Astrocyte of the cerebellum (primary cell): ENCODE measurements around the gene GLIPR1L2.

Source experiments
- DNase-seq: peaks from one replicate; pipeline ENCODE4 v3.0.0-alpha.2; 2011; ENCODE audit warnings: low read depth
- H3K4me3 ChIP-seq: 2 replicates; pipeline ENCODE4 v1.5.1; 2011; ENCODE audit warnings: mild to moderate bottlenecking, low read depth, low read length, moderate library complexity
- CTCF ChIP-seq: IDR thresholded peaks from 2 replicates; pipeline ENCODE4 v1.5.1; 2012; ENCODE audit warnings: low read length, low read depth, moderate library complexity, mild to moderate bottlenecking; ENCODE audit errors: missing control alignments
- in situ Hi-C: cut with HindIII; loops from 2 replicates; pipeline ENCODE4 v1.10.0; 2017; ENCODE audit warnings: low sequenced_read_pairs

The GLIPR1L2 gene

DNA sequence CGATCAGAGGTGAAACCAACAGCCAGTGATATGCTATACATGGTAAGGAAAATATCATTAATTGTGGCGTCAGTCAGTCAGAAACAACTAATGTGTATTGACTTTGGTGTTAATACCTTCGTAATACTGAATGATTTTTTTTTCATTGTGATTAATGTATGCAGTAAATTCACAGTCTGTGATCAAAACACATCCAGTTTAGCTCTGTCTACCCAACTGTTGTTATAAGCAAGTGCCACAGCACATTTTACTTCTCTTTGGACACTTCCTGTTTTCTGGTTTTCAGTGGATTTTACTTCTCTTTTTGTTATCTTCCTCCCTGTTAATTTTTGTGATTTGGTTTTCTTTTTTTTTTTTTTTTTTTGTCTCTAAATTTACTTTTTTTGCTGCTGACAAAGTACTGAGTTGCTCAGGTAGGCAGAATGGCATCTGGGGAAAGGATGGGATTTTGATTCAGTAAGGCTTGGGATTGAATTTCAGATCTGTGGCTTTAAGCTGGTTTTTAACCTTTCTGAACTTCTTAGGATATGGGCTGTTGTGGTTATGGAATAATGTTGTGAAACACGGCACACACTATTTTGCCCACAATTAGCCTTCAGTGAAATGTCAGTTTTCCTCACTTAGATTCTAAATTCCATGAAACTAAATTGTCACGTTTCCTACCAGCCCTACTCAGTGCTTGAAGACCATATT is 90.3 kb downstream of the GLIPR1L2 start:
- no peak for DNase-seq
- peak overlapping the region; percentile 60 for H3K4me3 ChIP-seq
- in situ Hi-C loops: loop anchor here (25.0 kb wide), 1 partner anchor 794 kb away; no protein-coding TSS in a partner anchor
- TF ChIP-seq CTCF: no peak

DNA sequence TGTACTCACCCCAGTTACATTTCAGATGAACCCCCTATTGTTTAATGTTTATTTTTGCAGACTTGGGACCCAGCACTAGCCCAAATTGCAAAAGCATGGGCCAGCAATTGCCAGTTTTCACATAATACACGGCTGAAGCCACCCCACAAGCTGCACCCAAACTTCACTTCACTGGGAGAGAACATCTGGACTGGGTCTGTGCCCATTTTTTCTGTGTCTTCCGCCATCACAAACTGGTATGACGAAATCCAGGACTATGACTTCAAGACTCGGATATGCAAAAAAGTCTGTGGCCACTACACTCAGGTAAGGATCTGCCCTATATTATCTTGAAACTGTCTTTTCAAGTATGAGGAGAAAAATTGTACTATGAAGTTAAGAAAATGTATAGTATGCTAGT is 90.9 kb downstream of the GLIPR1L2 start:
- DNase-seq: peak; percentile 52
- no peak for TF ChIP-seq CTCF
- in situ Hi-C loops: loop anchor here (25.0 kb wide), 1 partner anchor 794 kb away; no protein-coding TSS in a partner anchor
- peak overlapping the region; percentile 60 for H3K4me3 ChIP-seq
